H1 (cell line): ENCODE data around the gene GFRAL. TPM values are rescaled to one million over a fixed set of nuclear protein-coding genes. Genes with fewer than 3 reads are reported as not detected.

Source experiments
- CTCF ChIA-PET: fragments of 300-600 bp; sonication (Branson Sonifier 250); formaldehyde crosslinking; loops from one replicate; lab custom pipeline; 2021; ENCODE audit not compliant: partially characterized antibody; lab: Charles Lee
- POLR2A ChIA-PET: fragments of 300-600 bp; sonication (Branson Sonifier 250); formaldehyde crosslinking; loops from one replicate; lab custom pipeline; 2021; ENCODE audit warnings: inconsistent platforms; ENCODE audit not compliant: partially characterized antibody; lab: Charles Lee
- DNase-seq, 2 experiments: peaks; one replicate each; pipeline versions ENCODE4 v3.0.0 to v3.0.0-alpha.2; 2010 to 2022; ENCODE audit warnings: low spot score in 2 of 2, low read depth in 1 of 2, mixed read lengths in 1 of 2
- FAIRE-seq: peaks from 2 replicates; lab custom pipeline; 2011; peaks lifted over from hg19 to GRCh38; lab: Jason Lieb, UNC
- H2AFZ ChIP-seq: 2 replicates; pipeline ENCODE4 v1.8.1; 2012; ENCODE audit warnings: low read length, inconsistent platforms
- H2AK5ac ChIP-seq: 2 replicates; pipeline ENCODE4 v1.6.1; 2013; ENCODE audit warnings: low read depth, low read length
- H2BK120ac ChIP-seq: replicated peaks from 2 replicates; pipeline ENCODE3; 2013; ENCODE audit warnings: low read depth, low read length, inconsistent platforms
- H2BK12ac ChIP-seq: 2 replicates; pipeline ENCODE4 v1.6.1; 2013; ENCODE audit warnings: low read depth, low read length
- H2BK15ac ChIP-seq: 2 replicates; pipeline ENCODE4 v1.6.1; 2013; ENCODE audit warnings: low read length
- H2BK20ac ChIP-seq: 2 replicates; pipeline ENCODE4 v1.6.1; 2013; ENCODE audit warnings: low read length
- H2BK5ac ChIP-seq: 2 replicates; pipeline ENCODE4 v1.6.1; 2013; ENCODE audit warnings: low read depth, low read length
- H3K14ac ChIP-seq: 2 replicates; pipeline ENCODE4 v1.6.1; 2013; ENCODE audit warnings: inconsistent platforms; ENCODE audit not compliant: insufficient read length
- H3K18ac ChIP-seq: 2 replicates; pipeline ENCODE4 v1.6.1; 2013; ENCODE audit warnings: low read length; ENCODE audit errors: extremely low read depth
- H3K23ac ChIP-seq: 2 replicates; pipeline ENCODE4 v1.6.1; 2013; ENCODE audit warnings: inconsistent platforms; ENCODE audit not compliant: insufficient read length
- H3K23me2 ChIP-seq: 2 replicates; pipeline ENCODE4 v1.6.1; 2013; ENCODE audit warnings: low read depth, low read length
- H3K27ac ChIP-seq: 2 replicates; pipeline ENCODE4 v1.6.1; 2011; ENCODE audit warnings: low read depth, low read length, inconsistent platforms
- H3K27me3 ChIP-seq, 4 experiments: replicated peaks in 1 of 4; 1 replicate in 1 of 4; 2 replicates in 3 of 4; pipeline versions ENCODE4 v1.6.1 to v1.8.1; 2011 to 2013; ENCODE audit warnings: low read length in 3 of 4, mild to moderate bottlenecking in 3 of 4, inconsistent platforms in 2 of 4, mixed read lengths in 2 of 4, moderate library complexity in 1 of 4; ENCODE audit not compliant: control insufficient read depth in 3 of 4, insufficient read depth in 3 of 4; ENCODE audit errors: extremely low read depth in 1 of 4
- H3K36me3 ChIP-seq, 4 experiments: 2 replicates each; pipeline versions ENCODE4 v1.6.1 to v1.8.1; 2011 to 2013; ENCODE audit warnings: mild to moderate bottlenecking in 4 of 4, low read length in 3 of 4, moderate library complexity in 2 of 4, control low read depth in 1 of 4, inconsistent platforms in 1 of 4; ENCODE audit not compliant: insufficient read depth in 4 of 4, control insufficient read depth in 2 of 4
- H3K4ac ChIP-seq: replicated peaks from 2 replicates; pipeline ENCODE3; 2013; ENCODE audit warnings: low read length, low read depth, mixed read lengths, inconsistent platforms; ENCODE audit not compliant: insufficient read length
- H3K4me1 ChIP-seq, 4 experiments: replicated peaks in 1 of 4; 1 replicate in 1 of 4; 2 replicates in 3 of 4; pipeline versions ENCODE4 v1.6.1 to v1.8.1; 2011 to 2013; ENCODE audit warnings: low read length in 3 of 4, inconsistent platforms in 2 of 4, mixed read lengths in 1 of 4; ENCODE audit not compliant: insufficient read depth in 4 of 4, control insufficient read depth in 3 of 4
- H3K4me2 ChIP-seq, 2 experiments: 2 replicates each; pipeline versions ENCODE4 v1.6.1 to v1.8.1; 2011 to 2013; ENCODE audit warnings: low read depth in 2 of 2, low read length in 2 of 2, control low read depth in 1 of 2, inconsistent platforms in 1 of 2, mild to moderate bottlenecking in 1 of 2; ENCODE audit not compliant: insufficient read depth in 1 of 2
- H3K4me3 ChIP-seq, 4 experiments: fragments of 200-600, 300-600 bp in 1 of 4; sonication (generic), shearing (Covaris generic), sonication (Bioruptor Twin) in 1 of 4; 2 replicates each; pipeline versions ENCODE4 v1.5.1 to v1.8.1; 2011 to 2016; ENCODE audit warnings: low read length in 4 of 4, low read depth in 3 of 4, control low read depth in 2 of 4, inconsistent platforms in 2 of 4, mild to moderate bottlenecking in 2 of 4, mixed read lengths in 1 of 4, moderate library complexity in 1 of 4; ENCODE audit not compliant: insufficient read depth in 2 of 4; ENCODE audit errors: extremely low read depth in 1 of 4
- H3K56ac ChIP-seq: replicated peaks from 2 replicates; pipeline ENCODE3; 2013; ENCODE audit warnings: low read depth, mild to moderate bottlenecking, mixed read lengths, low read length, inconsistent platforms; ENCODE audit not compliant: insufficient read length
- H3K79me1 ChIP-seq: 2 replicates; pipeline ENCODE4 v1.6.1; 2013; ENCODE audit warnings: low read depth, low read length, control low read depth
- H3K79me2 ChIP-seq, 2 experiments: 2 replicates each; pipeline versions ENCODE4 v1.6.1 to v1.8.1; 2012 to 2013; ENCODE audit warnings: low read length in 2 of 2, mild to moderate bottlenecking in 2 of 2, inconsistent platforms in 1 of 2; ENCODE audit not compliant: insufficient read depth in 2 of 2, control insufficient read depth in 1 of 2
- H3K9ac ChIP-seq, 4 experiments: replicated peaks in 1 of 4; 1 replicate in 1 of 4; 2 replicates in 3 of 4; pipeline versions ENCODE4 v1.6.1 to v1.8.1; 2011 to 2013; ENCODE audit warnings: low read depth in 3 of 4, low read length in 3 of 4, control low read depth in 2 of 4, mild to moderate bottlenecking in 2 of 4, moderate library complexity in 2 of 4, inconsistent platforms in 1 of 4; ENCODE audit errors: extremely low read depth in 1 of 4
- H3K9me3 ChIP-seq, 2 experiments: 2 replicates each; pipeline versions ENCODE4 v1.6.1 to v1.8.1; 2012 to 2013; ENCODE audit warnings: mild to moderate bottlenecking in 2 of 2, moderate library complexity in 2 of 2, control low read depth in 1 of 2, inconsistent platforms in 1 of 2, low read depth in 1 of 2, low read length in 1 of 2, mixed read lengths in 1 of 2; ENCODE audit not compliant: insufficient read depth in 2 of 2
- H4K20me1 ChIP-seq, 2 experiments: replicated peaks in 1 of 2; 2 replicates each; pipeline versions ENCODE3 to v1.8.1; 2011 to 2013; ENCODE audit warnings: inconsistent platforms in 2 of 2, low read length in 2 of 2, mild to moderate bottlenecking in 1 of 2; ENCODE audit not compliant: insufficient read depth in 2 of 2, control insufficient read depth in 1 of 2
- H4K5ac ChIP-seq: 2 replicates; pipeline ENCODE4 v1.6.1; 2013; ENCODE audit warnings: low read length, low read depth, mixed read lengths, inconsistent platforms; ENCODE audit not compliant: insufficient read length
- H4K8ac ChIP-seq: 2 replicates; pipeline ENCODE4 v1.8.0; 2013; ENCODE audit warnings: mild to moderate bottlenecking, moderate library complexity, low read length, inconsistent platforms; ENCODE audit not compliant: insufficient read depth; ENCODE audit errors: extremely low read depth
- H4K91ac ChIP-seq: replicated peaks from 2 replicates; pipeline ENCODE3; 2013; ENCODE audit warnings: low read length, mixed read lengths, inconsistent platforms; ENCODE audit not compliant: insufficient read length
- CHD1 ChIP-seq: IDR thresholded peaks from 2 replicates; pipeline ENCODE4 v1.6.1; 2012; ENCODE audit warnings: low read depth, low read length, improper control_type of control experiment
- CREB1 ChIP-seq: IDR thresholded peaks from 2 replicates; pipeline ENCODE4 v1.6.1; 2012; ENCODE audit warnings: inconsistent platforms
- ZNF274 ChIP-seq: IDR thresholded peaks from 2 replicates; pipeline ENCODE4 v1.7.0; 2012; ENCODE audit warnings: low read length, borderline replicate concordance; ENCODE audit errors: extremely low read depth
- WGBS, 2 experiments: shearing (Covaris generic) in 1 of 2; methylation state at CpG; one replicate each; pipeline versions ENCODE4 v1.1.6 to v1.1.7; 2013 to 2015; ENCODE audit warnings: low lambda C conversion rate in 2 of 2, mixed read lengths in 2 of 2, inconsistent platforms in 1 of 2, low coverage in 1 of 2, missing lambda C conversion rate in 1 of 2; ENCODE audit not compliant: insufficient replicate concordance in 2 of 2, insufficient coverage in 1 of 2, insufficient read length in 1 of 2; ENCODE audit errors: extremely low coverage in 1 of 2, missing lambda C conversion rate in 1 of 2; 5-methylcytosine and 5-hydroxymethylcytosine counted together
- long read RNA-seq, 2 experiments: library from RNA in 1 of 2; library from capped mRNA in 1 of 2; stranded (forward); transcript quantifications; one replicate each; pipeline ENCODE4 v2.0.0, GENCODE V29; 2021; ENCODE audit warnings: inconsistent platforms in 1 of 2
- polyA minus RNA-seq, 3 experiments: library from RNA; depleted of rRNA, polyadenylated mRNA; stranded (reverse); fragments of >200 nt; gene quantifications; 1 replicate in 2 of 3; 2 replicates in 1 of 3; pipeline ENCODE4 v1.2.3, GENCODE V29; 2011
- polyA plus RNA-seq, 7 experiments: library from polyadenylated mRNA; depleted of rRNA in 3 of 7; stranded (reverse) in 5 of 7; unstranded in 2 of 7; fragments of >200 nt in 5 of 7; fragments of 200-250 nt in 2 of 7; gene quantifications; 1 replicate in 5 of 7; 2 replicates in 1 of 7; 4 replicates in 1 of 7; pipeline versions ENCODE4 v1.2.1 to v1.2.3, GENCODE V29; 2011 to 2013; ENCODE audit warnings: missing spikeins in 2 of 7, mixed read lengths in 2 of 7
- total RNA-seq: library from RNA; stranded (reverse); fragmentation: NEBNext Ultra II Directional; extraction: Animal tissue kit (Norgen Biotek cat#: 25700); gene quantifications from 2 replicates; pipeline ENCODE4 v1.2.1, GENCODE V29; 2021

The GFRAL gene, protein sequence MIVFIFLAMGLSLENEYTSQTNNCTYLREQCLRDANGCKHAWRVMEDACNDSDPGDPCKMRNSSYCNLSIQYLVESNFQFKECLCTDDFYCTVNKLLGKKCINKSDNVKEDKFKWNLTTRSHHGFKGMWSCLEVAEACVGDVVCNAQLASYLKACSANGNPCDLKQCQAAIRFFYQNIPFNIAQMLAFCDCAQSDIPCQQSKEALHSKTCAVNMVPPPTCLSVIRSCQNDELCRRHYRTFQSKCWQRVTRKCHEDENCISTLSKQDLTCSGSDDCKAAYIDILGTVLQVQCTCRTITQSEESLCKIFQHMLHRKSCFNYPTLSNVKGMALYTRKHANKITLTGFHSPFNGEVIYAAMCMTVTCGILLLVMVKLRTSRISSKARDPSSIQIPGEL
- not detected in 2 replicates for total RNA-seq
- polyA plus RNA-seq (2011; rRNA removed): not detected in 2 replicates
- polyA plus RNA-seq (2011; cell fraction: cytosol; rRNA removed): not detected
- not detected for polyA plus RNA-seq (2011; cell fraction: nucleus; rRNA removed)
- not detected in 4 replicates for polyA plus RNA-seq (2012, experiment 1 of 2)
- not detected for polyA plus RNA-seq (2012, experiment 2 of 2)
- not detected for polyA plus RNA-seq (2013, experiment 1 of 2)
- not detected for polyA plus RNA-seq (2013, experiment 2 of 2)
- not detected in 2 replicates for polyA minus RNA-seq (2011; rRNA and poly(A)+ RNA removed)
- polyA minus RNA-seq (2011; cell fraction: cytosol; rRNA and poly(A)+ RNA removed): not detected
- polyA minus RNA-seq (2011; cell fraction: nucleus; rRNA and poly(A)+ RNA removed): not detected
- long read RNA-seq, experiment 1: 0 reads
- long read RNA-seq, experiment 2: 0 reads

DNA sequence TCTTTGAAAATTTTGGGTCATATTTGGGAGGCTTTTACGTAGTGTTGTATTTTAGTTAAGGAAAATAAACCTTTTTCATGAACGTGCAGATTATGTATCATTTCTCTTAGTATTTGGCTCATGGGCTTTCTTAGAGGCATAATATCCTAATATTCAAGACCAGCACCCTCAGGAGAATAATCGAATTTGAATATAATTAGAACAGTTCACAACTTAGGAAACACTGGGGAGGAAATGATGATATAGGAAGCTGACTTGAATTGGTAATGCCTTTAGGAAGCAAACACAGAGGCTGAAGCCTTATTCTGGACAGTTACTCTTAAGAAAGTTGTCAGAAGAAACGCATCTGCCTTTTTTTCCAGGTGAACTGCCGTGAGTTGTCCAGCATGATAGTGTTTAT lies at the start of gene GFRAL:
Gene GFRAL, plus strand, starts transcription at position 301 of the 400 bp plus-strand sequence. Its CDS starts 86 bp downstream, at position 387.
- CTCF ChIA-PET: no interaction called here
- Histone ChIP-seq H2AFZ (no peak within 1 kb of the TSS), H3K23me2 (no peaks in the 10 kb centered on the region), H2BK20ac (no peak within 1 kb of the TSS), H2AK5ac (no peak within 1 kb of the TSS), H4K20me1 (no peaks in the 10 kb centered on the region), H2BK5ac (no peak within 1 kb of the TSS), H3K27ac (no peak within 1 kb of the TSS), H3K14ac (no peak within 1 kb of the TSS), H3K9ac (no peak within 1 kb of the TSS), H3K18ac (no peak within 1 kb of the TSS), H3K56ac (no peak within 1 kb of the TSS), H3K4me3 (no peak within 1 kb of the TSS), H3K9me3 (no peaks in the 10 kb centered on the region), H2BK12ac (no peak within 1 kb of the TSS), H3K4me1 (no peaks in the 10 kb centered on the region), H3K23ac (no peak within 1 kb of the TSS), H3K79me1 (no peaks in the 10 kb centered on the region), H4K8ac (no peak within 1 kb of the TSS), H4K5ac (no peak within 1 kb of the TSS), H2BK120ac (no peak within 1 kb of the TSS), H3K4me2 (no peak within 1 kb of the TSS), H3K36me3 (no peaks in the 10 kb centered on the region), H4K91ac (no peak within 1 kb of the TSS), H3K4ac (no peak within 1 kb of the TSS), H2BK15ac (no peak within 1 kb of the TSS), H3K27me3 (no peaks in the 10 kb centered on the region), H3K79me2 (no peaks in the 10 kb centered on the region)
- DNase-seq (no peak), FAIRE-seq (no peak)
- WGBS, 2 experiments: 89% methylated on average over 5 of the region's 5 CpGs; no CpG with 5 or more reads in 1 of the 2 experiments
- POLR2A ChIA-PET: no interaction called here
- no peak for TF ChIP-seq CHD1
- no peak for TF ChIP-seq ZNF274
- no peak for TF ChIP-seq CREB1
